ENCODE measurements around the gene CPLX1.

GRCh38 chr4:855880-856224 lies 29.9 kb upstream of the CPLX1 start:
- TF ChIP-seq CTCF (conservative IDR thresholded peaks at IDR 0.05; ENCODE audit: low read length) (no peak), EZH2phosphoT487 (IDR thresholded peaks at IDR 0.05; ENCODE audit: borderline replicate concordance, low read depth, low read length) (no peak)
